Dendritic cell treated with granulocyte-macrophage colony-stimulating factor and Interleukin-4, amounts not matched to agents 40 ng/mL and 50 ng/mL, for 4 days (primary cell): Measurements from ENCODE around the gene MYPN.
"Not testable (repeated sequence)": the region's sequence is repeated elsewhere in the genome, so short reads cannot be mapped to it uniquely, and the experiment has no call there.

Experiments used
- H3K27ac Mint-ChIP-seq: one replicate; pipeline ENCODE4 v1.8.0; 2022; ENCODE audit warnings: mild to moderate bottlenecking, mixed read lengths
- H3K27me3 Mint-ChIP-seq: one replicate; pipeline ENCODE4 v1.8.0; 2022; ENCODE audit warnings: mild to moderate bottlenecking, mixed read lengths
- H3K36me3 Mint-ChIP-seq: one replicate; pipeline ENCODE4 v1.8.0; 2022; ENCODE audit warnings: low read depth, mixed read lengths
- H3K4me1 Mint-ChIP-seq: one replicate; pipeline ENCODE4 v1.8.0; 2022; ENCODE audit warnings: low read depth, mixed read lengths
- H3K4me3 Mint-ChIP-seq: one replicate; pipeline ENCODE4 v1.8.0; 2022; ENCODE audit warnings: mild to moderate bottlenecking, moderate library complexity, mixed read lengths
- H3K9me3 Mint-ChIP-seq: one replicate; pipeline ENCODE4 v1.8.0; 2022; ENCODE audit warnings: mixed read lengths
- intact Hi-C: fragments of 100-400 bp; cut with micrococcal nuclease; formaldehyde crosslinking; loops from one replicate; pipeline ENCODE4 v1.15.0; 2022

The MYPN gene

DNA sequence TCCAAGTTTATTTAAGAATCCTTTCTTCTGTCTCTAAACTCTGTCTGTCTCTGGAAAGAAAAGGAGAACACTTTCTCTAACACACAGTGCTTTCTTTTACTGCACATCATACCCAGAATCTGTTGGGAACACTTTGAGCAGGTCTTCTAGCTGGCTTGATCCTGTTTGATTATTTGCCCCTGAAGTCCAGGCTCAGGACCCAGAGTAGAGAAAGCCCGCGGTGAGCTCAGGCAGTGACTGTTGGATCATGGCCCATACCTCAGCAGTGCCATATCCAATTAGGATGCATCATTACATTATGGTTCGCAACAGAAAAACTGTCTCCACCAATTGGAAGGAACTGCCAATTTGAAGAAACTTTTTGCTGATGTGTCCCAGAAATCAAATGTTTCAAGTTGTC lies 71.2 kb downstream of the MYPN start:
- Mint-ChIP-seq H3K27ac (no peak overlapping the region), H3K27me3 (peaks cover 7% of the 10 kb centered on the region), H3K4me3 (no peak overlapping the region), H3K36me3 (no peaks in the 10 kb centered on the region), H3K9me3 (no peaks in the 10 kb centered on the region), H3K4me1 (no peaks in the 10 kb centered on the region)
- intact Hi-C loops: no loop called here

DNA sequence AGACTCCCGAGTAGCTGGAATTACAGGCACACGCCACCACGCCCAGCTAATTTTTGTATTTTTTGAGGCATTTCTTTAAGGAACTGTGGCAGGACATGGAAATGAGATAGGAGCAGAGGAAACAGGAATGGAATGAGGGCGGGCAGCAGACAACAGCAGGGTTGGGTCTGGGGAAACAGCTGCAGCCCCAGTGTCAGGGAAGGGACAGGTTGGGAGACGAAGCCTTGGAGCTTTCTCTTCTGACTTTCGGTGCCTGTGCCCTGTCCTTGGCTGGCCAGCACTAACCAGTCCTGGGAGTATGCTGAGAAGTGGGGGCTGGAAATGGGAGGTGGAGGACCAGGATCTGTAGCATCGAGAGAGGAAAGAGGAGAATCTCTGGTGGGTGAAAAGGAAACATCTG lies 75.3 kb downstream of the MYPN start:
- Mint-ChIP-seq H3K4me3 (no peak overlapping the region), H3K4me1 (no peaks in the 10 kb centered on the region), H3K27me3 (peaks cover 20% of the 10 kb centered on the region), H3K9me3 (no peaks in the 10 kb centered on the region), H3K27ac (no peak overlapping the region), H3K36me3 (no peaks in the 10 kb centered on the region)
- intact Hi-C loops: no loop called here

DNA sequence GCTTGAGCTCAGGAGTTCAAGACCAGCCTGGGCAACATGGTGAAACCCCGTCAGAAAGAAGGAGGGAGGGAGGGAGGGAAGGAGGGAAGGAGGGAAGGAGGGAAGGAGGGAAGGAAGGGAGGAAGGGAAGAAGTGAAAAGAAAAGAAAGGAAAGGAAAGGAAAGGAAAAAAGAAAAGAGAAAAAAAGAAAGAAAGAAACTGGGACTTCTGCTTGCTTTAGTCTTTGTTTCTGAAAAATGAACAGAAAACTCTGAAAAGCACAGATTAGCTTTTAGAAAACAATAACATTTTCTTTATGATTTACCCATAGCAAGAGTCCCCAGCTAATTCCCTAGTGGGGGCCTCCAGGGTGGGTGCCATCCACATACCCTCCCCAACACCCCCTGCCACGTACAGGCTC lies 75.8 kb downstream of the MYPN start:
- Mint-ChIP-seq H3K27me3 (peaks cover 20% of the 10 kb centered on the region), H3K9me3 (no peaks in the 10 kb centered on the region), H3K27ac (no peak overlapping the region), H3K4me1 (no peaks in the 10 kb centered on the region), H3K36me3 (no peaks in the 10 kb centered on the region), H3K4me3 (no peak overlapping the region)
- intact Hi-C loops: no loop called here

- Mint-ChIP-seq H3K36me3 (no peaks in the 10 kb centered on the region), H3K4me1 (no peaks in the 10 kb centered on the region), H3K9me3 (no peaks in the 10 kb centered on the region), H3K27me3 (peaks cover 20% of the 10 kb centered on the region), H3K27ac (no peak overlapping the region), H3K4me3 (no peak overlapping the region)
- intact Hi-C loops: no loop called here
These were observed 79.5 kb downstream of the MYPN start for GRCh38 chr10:68188835-68189234.

DNA sequence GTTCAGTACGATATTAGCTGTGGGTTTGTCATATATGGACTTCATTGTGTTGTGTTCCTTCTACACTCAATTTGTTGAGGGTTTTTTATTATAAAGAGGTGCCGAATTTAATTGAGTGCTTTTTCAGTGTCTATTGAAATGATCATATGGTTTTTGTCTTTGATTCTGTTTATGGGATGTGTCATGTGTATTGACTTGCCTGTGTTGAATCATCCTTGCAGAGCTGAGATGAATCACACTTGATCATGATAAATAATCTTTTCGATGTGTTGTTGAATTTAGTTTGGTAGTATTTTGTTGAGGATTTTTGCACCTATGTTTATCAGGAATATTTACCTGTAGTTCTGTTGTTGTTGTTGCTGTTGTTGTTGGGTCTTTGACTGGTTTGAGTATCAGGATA lies 82.8 kb downstream of the MYPN start:
- H3K36me3 Mint-ChIP-seq: no peaks in the 10 kb centered on the region
- no peaks in the 10 kb centered on the region for H3K9me3 Mint-ChIP-seq
- intact Hi-C loops: no loop called here
- no peak overlapping the region for H3K27ac Mint-ChIP-seq
- H3K27me3 Mint-ChIP-seq: peaks cover 9% of the 10 kb centered on the region
- no peak overlapping the region for H3K4me3 Mint-ChIP-seq
- no peaks in the 10 kb centered on the region for H3K4me1 Mint-ChIP-seq

GRCh38 chr10:68194290-68194689 lies 85.0 kb downstream of the MYPN start:
- Mint-ChIP-seq H3K4me3 (no peak overlapping the region), H3K9me3 (no peaks in the 10 kb centered on the region), H3K27me3 (peaks cover 11% of the 10 kb centered on the region), H3K4me1 (no peaks in the 10 kb centered on the region), H3K27ac (no peak overlapping the region), H3K36me3 (no peaks in the 10 kb centered on the region)
- intact Hi-C loops: no loop called here

DNA sequence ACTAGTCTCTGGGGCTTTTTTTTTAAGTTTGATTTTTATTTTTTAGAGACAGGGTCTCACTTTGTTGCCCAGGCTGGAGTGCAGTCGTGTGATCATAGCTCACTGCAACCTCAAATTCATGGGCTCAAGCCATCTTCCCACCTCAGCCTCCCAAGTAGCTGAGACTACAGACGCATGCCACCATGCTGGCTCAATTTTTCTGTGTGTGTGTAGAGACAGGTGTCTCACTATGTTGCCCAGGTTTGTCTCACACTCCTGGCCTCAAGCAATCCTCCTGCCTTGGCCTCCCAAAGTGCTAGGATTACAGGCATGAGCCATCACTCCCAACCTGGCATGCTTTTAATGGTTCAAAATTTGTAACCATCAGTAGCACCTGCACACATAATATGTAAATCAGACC lies 86.5 kb downstream of the MYPN start:
- H3K9me3 Mint-ChIP-seq, H3K4me3 Mint-ChIP-seq, H3K27ac Mint-ChIP-seq, H3K36me3 Mint-ChIP-seq, intact Hi-C loops, H3K4me1 Mint-ChIP-seq: not testable (repeated sequence)
- peaks cover 11% of the 10 kb centered on the region for H3K27me3 Mint-ChIP-seq

GRCh38 chr10:68196701-68197100 lies 87.4 kb downstream of the MYPN start:
- intact Hi-C loops: no loop called here
- Mint-ChIP-seq H3K27me3 (peaks cover 11% of the 10 kb centered on the region), H3K9me3 (no peaks in the 10 kb centered on the region), H3K4me1 (no peaks in the 10 kb centered on the region), H3K27ac (no peak overlapping the region), H3K4me3 (no peak overlapping the region), H3K36me3 (no peaks in the 10 kb centered on the region)

DNA sequence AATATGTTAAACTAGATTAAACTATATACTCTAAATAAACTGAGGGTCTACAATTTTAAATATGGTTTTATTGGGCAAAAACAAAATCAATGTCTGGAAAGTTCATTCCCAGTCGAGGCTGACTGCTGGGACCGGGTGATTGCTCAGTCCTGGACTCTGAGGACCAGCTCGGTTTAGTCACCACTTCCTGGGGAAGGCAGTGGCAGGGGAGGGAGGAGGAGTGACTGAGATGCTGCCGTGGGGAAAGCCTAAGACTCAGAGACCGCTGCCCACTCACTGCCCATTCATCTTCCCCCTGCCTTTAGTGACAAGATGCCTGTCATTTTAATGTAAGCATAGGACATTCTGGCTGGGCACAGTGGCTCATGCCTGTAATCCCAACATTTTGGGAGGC lies 93.7 kb downstream of the MYPN start:
- Mint-ChIP-seq H3K36me3 (no peaks in the 10 kb centered on the region), H3K27me3 (peaks cover 9% of the 10 kb centered on the region), H3K9me3 (no peaks in the 10 kb centered on the region), H3K27ac (no peak overlapping the region), H3K4me1 (peaks cover 7% of the 10 kb centered on the region), H3K4me3 (no peak overlapping the region)
- intact Hi-C loops: no loop called here

- Mint-ChIP-seq H3K36me3 (no peaks in the 10 kb centered on the region), H3K9me3 (no peaks in the 10 kb centered on the region), H3K4me3 (no peak overlapping the region), H3K4me1 (no peaks in the 10 kb centered on the region), H3K27ac (no peak overlapping the region), H3K27me3 (peaks cover 4% of the 10 kb centered on the region)
- intact Hi-C loops: no loop called here
These were observed 99.2 kb downstream of the MYPN start for GRCh38 chr10:68208424-68209042.

DNA sequence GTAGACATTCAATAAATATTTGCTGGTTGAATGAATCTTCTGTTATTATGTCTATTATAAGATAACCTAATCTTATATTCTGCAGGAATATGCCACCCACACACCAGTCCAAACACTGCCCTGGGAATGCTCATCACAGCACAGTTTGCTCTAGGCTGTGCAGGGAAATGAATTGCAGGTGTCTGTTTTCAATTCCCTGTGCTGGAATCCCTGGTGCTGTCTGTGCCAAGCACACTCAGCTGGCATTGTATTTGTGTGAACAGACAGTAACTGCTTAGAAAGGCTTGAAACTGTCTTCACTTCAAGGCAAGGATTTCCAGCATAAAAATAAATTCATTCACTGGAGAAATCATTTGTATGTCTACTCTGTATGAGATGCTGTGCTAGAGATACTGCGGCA lies 102.4 kb downstream of the MYPN start:
- Mint-ChIP-seq H3K4me1 (no peaks in the 10 kb centered on the region), H3K36me3 (no peaks in the 10 kb centered on the region), H3K9me3 (no peaks in the 10 kb centered on the region), H3K4me3 (no peak overlapping the region), H3K27ac (no peak overlapping the region), H3K27me3 (no peaks in the 10 kb centered on the region)
- intact Hi-C loops: loop anchor here (1.0 kb wide), 2 partner anchors 91 to 137 kb away; no protein-coding TSS in a partner anchor

DNA sequence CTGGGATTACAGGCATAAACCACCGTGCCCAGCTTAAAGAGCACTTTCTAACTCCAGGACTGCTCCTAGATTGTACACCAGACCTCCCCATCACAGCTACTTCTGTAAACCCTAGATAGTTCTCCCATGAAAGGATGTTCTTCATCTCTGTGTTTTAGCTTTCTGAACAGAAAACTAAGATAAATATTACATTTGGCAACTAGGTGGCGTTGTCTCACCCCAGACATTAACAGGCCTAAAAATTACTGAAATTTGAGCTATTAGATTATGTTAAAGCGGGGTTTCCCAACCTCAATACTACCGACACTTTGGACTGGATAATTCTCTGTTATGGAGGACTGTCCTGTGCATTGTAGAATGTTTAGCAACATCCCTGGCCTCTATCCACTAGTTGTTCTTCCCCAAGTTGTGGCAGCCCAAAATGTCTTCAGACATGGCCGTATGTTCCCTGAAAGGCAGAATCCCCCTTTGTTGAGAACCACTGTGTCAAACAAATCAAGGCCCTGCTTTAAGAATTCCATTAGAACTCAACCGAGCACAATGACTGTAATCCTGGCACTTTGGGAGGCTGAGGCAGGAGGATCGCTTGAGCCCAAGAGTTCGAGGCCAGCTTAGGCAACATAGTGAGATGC lies 103.5 kb downstream of the MYPN start:
- Mint-ChIP-seq H3K36me3 (no peaks in the 10 kb centered on the region), H3K27ac (no peak overlapping the region), H3K27me3 (no peaks in the 10 kb centered on the region), H3K4me3 (no peak overlapping the region), H3K9me3 (no peaks in the 10 kb centered on the region), H3K4me1 (no peaks in the 10 kb centered on the region)
- intact Hi-C loops: loop anchor here (1.0 kb wide), 2 partner anchors 89 to 135 kb away; no protein-coding TSS in a partner anchor

- H3K27ac Mint-ChIP-seq: no peak overlapping the region
- no peaks in the 10 kb centered on the region for H3K9me3 Mint-ChIP-seq
- no peaks in the 10 kb centered on the region for H3K36me3 Mint-ChIP-seq
- no peak overlapping the region for H3K4me3 Mint-ChIP-seq
- H3K4me1 Mint-ChIP-seq: peaks cover 6% of the 10 kb centered on the region
- intact Hi-C loops: no loop called here
- H3K27me3 Mint-ChIP-seq: peaks cover 2% of the 10 kb centered on the region
These were observed 109.5 kb downstream of the MYPN start for GRCh38 chr10:68218786-68219185.

GRCh38 chr10:68221196-68221595 lies 111.9 kb downstream of the MYPN start:
- no peak overlapping the region for H3K27ac Mint-ChIP-seq
- intact Hi-C loops: no loop called here
- H3K9me3 Mint-ChIP-seq: no peaks in the 10 kb centered on the region
- peaks cover 2% of the 10 kb centered on the region for H3K27me3 Mint-ChIP-seq
- H3K4me3 Mint-ChIP-seq: no peak overlapping the region
- peaks cover 6% of the 10 kb centered on the region for H3K4me1 Mint-ChIP-seq
- H3K36me3 Mint-ChIP-seq: no peaks in the 10 kb centered on the region

GRCh38 chr10:68222391-68222790 lies 113.1 kb downstream of the MYPN start:
- H3K27me3 Mint-ChIP-seq: peaks cover 2% of the 10 kb centered on the region
- H3K9me3 Mint-ChIP-seq: no peaks in the 10 kb centered on the region
- no peaks in the 10 kb centered on the region for H3K36me3 Mint-ChIP-seq
- H3K27ac Mint-ChIP-seq: no peak overlapping the region
- intact Hi-C loops: no loop called here
- H3K4me1 Mint-ChIP-seq: peaks cover 6% of the 10 kb centered on the region
- no peak overlapping the region for H3K4me3 Mint-ChIP-seq
